Hepatic stellate cell (primary cell): ENCODE results near the gene E2F2.
A peak's percentile ranks its signal among the peaks of the same experiment; 100 is the strongest.

Experiments
- DNase-seq: peaks from one replicate; pipeline ENCODE4 v3.0.0; 2011; ENCODE audit warnings: low spot score

Gene E2F2

DNA sequence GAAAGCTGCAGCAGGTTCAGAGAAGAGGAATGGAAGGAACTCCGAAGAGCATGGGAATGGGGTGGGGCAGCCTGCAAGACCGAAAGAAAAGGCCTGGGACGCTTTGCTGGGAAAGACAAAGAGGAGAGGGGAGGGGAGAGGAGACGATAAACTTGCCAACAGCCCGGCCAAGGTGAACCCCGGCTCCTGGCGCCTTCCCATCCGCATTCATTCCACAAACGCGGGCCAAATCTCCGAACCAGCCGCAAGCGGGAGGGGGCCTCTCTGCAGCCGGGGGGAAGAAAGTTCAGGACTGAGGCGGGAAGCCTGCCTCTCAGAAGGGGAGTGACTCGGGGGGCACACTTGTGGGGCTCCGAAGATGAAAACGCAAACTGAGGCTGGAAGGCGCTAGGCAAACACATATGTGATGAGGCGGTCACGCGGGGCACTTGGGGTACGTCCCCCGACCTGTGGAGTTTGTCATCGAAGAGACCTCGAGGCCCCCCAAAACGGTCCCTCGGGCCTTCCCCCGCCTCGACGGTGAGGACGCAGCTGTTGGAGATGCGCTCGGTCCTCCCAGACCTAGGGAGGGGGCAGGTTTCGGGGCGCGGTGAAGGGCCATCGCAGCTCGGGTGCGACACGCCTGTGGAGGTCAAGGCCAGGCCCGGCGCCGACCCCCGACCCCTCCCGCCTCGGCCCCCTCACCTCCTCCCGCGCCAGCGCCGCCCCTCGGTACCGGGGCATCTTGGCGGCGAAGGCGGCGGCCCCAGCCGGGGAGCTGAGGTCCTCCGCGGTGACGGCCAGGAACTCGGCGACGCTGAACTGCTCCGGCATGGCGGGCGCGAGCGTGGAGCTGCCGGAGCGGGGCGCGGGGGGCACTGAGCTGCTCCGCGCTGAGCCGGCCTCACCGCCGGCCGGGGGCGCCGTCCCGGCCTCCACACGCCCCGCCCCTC, 47.4 kb downstream of the E2F2 start, which contains the start of gene ASAP3:
ASAP3 (minus strand) TSS at position 859 of the 932 bp plus-strand sequence; CDS start at position 813, 46 bp downstream.
- peak; percentile 40 for DNase-seq

DNA sequence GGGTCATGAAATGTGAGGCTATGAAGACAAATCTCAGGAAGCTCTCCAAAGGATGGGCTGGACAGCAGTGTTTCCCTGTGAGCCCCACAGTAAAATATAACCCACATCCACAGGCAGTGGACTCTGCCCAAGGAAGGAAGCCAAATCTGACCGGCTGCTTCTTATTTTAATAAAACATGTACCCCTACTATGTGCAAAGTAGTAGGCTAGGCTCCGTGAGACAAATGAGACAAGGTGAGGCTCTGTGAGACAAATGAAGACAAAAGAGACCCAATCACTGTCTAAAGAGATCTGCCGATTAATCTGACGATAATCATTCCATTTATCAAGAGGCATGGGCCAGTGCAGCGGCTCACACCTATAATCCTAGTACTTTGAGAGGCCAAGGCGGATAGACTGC, 49.1 kb downstream of the E2F2 start:
- no peak for DNase-seq

- no peak for DNase-seq
Observed at GRCh38 chr1:23481026-23481597, 49.9 kb downstream of the E2F2 start.

DNA sequence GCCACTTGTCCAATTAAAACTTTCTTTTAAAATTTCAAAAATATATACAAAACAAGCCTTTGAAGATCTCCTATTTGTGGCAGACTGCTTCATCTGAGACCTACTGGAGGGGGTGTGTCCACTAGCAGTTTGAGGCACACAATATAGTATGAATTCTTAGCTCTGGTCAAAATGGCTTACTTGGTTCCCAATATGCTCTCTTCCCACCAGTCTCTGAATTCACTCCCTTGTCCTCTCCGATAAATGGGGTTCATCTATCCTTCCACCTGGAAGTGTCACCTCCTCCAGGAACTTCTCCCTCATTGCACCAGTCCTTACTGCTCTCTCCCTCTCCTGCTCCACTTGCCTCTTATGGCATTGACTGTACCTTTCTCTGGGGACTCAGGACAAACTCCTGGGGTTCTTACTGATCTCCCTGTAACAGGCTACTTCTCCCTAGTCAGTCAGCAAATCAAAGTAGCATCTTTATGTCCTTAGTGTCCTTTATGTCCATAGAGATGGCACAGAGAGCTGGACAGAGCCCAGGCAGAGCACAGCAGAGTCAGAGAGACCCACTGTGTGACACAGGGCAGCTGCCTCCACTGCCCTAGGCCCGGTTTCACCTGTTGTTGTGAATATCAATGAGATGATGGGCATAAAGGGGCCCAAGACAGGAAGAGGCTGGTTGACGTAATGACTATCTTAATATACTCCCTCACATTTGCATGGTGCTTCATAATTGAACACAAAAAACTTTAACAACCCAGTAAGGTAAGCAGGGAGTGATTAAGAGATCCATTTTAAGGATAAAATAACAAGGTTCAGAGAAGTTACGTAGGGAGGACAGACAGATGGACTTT, 50.6 kb downstream of the E2F2 start:
- no peak for DNase-seq

- DNase-seq = no peak
Observed at GRCh38 chr1:23479666-23479941, 51.4 kb downstream of the E2F2 start.

GRCh38 chr1:23478896-23479665, 52.0 kb downstream of the E2F2 start:
- DNase-seq = no peak

DNA sequence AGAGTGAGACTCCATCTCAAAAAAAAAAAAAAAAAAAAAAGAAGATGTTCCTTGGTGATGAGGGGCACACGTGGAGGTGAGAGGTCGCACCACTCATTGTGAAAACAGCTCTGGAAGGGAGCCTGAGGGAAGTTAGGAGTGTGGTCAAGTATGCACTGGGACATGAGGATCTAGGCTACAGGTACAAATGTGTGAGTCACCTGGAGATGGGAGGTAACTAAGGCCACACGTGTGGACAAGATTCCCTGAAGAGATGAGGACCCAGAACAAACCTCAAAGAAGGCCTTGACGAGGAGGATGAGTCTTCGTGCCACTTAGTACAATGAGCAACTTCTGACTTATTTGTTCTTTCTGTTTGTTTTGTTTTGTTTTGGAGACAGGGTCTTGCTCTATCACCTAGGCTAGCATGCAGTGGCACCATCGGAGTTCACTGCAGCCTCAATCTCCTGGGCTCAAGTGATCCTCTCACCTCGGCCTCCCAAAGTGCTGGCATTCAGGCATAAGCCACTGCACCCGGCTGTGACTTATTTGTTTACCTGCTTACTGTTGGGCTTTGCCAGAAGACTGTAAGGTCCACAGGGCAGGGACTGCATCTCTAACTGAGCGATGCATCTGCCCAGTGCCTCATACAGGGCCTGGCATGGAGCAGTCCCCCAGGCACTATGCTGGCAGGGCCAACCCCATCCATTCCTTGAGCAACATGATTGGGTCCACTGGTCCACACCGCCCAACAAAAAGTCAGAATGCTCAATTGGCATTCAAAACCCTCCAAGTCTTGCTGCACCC, 53.5 kb downstream of the E2F2 start:
- no peak for DNase-seq

DNA sequence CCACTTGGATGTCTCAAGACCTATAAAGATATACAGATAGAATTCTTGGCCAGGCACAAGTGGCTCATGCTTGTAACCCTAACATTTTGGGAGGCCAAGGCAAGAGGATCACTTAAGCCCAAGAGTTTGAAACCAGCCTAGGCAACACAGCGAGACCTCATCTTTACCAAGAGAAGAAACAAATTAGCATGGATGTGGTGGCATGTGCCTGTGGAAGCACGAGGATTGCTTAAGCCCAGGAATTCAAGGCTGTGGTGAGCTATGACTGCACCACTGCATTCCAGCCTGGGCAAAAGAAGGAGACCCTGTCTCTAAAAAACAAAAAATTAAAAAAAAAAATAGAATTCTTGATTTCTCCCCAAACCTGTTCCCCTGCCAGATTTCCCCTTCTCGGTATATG, 55.4 kb downstream of the E2F2 start:
- DNase-seq = no peak

DNA sequence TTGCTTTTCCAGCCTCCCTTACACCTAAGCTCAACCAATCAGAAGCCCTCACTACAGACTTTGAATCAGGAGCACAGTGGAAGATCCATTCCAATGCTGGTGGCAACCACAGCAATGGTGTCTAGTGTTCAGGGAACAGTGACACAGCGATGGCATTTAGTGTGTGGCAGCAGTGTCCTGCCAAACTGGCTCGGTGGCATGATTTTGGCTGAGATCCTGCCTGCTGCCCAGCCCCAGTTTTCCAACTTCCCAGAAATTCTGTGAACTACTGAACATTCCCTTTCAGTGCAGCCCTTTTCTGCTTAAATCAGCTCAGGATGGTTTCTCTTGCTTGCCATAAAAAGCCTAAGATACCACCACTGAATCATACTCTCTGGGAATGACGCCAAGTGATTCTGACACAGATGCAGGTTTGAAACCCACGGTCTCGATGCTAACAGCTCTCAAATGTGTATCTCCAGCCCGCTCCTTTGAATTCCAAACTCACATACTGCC, 55.9 kb downstream of the E2F2 start:
- DNase-seq = peak; percentile 65

- DNase-seq = no peak
Observed at GRCh38 chr1:23473037-23473800, 57.8 kb downstream of the E2F2 start.

GRCh38 chr1:23472351-23473036, 58.5 kb downstream of the E2F2 start:
- DNase-seq = no peak

DNA sequence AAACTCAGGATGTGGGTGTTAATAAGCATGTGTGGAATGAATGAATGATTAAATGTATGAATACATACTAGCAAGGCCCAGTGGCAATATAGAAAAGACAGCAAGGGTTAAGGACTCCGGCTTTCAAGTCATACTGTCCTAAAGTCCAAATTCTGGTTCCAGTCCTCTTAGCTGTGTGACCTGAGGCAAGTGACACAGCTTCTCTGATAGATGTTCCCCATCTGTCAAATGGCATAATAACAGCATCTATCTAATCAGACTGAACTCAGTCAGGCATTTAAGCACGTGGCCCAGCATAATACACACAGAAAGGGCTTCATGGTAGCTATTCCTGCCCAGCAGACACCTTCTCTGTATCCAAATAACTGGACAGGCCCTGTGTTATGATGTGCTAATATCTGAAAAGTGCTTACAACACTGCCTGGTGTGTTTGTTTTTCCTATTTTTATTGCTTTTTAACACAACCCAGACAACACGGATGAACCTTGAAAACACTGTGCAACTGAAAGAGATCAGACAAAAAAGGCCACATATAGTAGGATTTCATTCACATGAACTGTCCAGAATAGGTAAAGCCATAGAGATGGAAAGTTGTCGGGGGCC, 59.5 kb downstream of the E2F2 start:
- DNase-seq = no peak

- no peak for DNase-seq
Observed at GRCh38 chr1:23470282-23471070, 60.6 kb downstream of the E2F2 start.

- DNase-seq = no peak
Observed at GRCh38 chr1:23469372-23469982, 61.6 kb downstream of the E2F2 start.

DNA sequence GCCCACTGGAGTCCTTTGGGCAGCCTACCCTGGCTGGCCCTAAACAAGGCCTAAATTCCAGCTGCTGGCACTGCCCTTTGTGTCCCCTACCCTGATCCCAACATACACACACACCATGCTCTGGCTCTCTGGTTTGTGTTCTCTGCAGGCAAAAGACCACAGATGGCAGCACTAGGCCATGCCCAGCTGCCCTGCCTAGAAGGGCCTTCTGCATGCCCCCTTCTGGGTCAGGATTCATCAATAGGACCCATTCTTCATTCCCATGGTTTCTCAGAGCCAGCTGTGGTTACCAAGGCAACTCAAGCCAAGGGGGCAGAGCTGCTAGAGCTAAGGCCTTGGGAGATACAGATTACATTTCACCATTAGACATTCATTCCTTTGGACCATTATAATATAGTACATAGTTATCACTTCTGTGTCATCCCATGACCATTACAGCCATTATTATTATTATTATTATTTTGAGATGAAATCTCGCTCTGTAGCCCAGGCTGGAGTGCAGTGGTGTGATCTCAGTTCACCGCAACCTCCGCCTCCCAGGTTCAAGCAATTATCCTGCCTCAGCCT, 64.5 kb downstream of the E2F2 start:
- DNase-seq = no peak

GRCh38 chr1:23463286-23463685, 67.7 kb downstream of the E2F2 start:
- no peak for DNase-seq

DNA sequence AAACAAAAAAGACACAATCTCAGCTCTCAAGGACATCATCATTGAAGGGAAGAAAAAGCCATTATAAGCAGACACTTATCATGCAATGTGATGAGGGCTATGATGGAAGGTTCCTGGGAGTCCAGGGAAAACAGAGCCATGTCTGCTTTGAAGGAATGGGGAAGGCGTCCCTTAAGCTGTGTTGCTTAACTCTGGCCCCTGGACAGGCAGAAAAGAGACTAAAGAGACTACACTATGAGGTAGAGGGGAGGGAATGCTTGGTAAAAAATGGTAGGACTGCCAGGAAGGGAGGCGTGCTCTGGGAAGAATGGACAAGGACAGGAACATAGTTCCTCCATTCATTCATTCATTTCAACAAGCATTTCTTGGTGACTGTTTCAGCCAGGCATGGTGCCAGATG, 68.3 kb downstream of the E2F2 start:
- no peak for DNase-seq

DNA sequence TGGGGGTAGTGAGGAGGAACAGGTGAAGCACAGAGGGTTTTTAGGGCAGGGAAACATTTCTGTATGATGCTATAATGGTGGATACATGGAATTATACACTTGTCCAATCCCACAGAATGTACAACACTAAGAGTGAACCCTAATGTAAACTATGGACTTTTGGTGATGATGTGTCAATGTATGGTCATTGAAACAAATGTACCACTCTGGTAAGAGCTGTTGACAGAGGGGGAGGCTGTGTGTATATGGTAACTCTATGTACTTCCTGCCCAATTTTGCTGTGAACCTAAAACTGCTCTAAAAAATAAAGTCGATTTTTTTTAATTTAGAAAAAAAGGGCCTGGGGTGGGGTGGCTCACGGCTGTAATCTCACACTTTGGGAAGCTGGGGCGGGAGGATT, 70.0 kb downstream of the E2F2 start:
- no peak for DNase-seq
